Measurements from ENCODE around the gene PNMA3.
"Not testable (repeated sequence)": the region's sequence is repeated elsewhere in the genome, so short reads cannot be mapped to it uniquely, and the experiment has no call there.

GRCh38 chrX:153026501-153026900, 29.8 kb upstream of the PNMA3 start:
- not testable (repeated sequence) for TF ChIP-seq EP300, POLR2AphosphoS5 (IDR thresholded peaks at IDR 0.05)
